H9 (cell line): ENCODE data around the gene ADTRP. TPM values are rescaled to one million over a fixed set of nuclear protein-coding genes. Genes with fewer than 3 reads are reported as not detected.

Source experiments
- DNase-seq: peaks from one replicate; pipeline ENCODE4 v3.0.0-alpha.2; 2017
- H2AFZ ChIP-seq: one replicate; pipeline ENCODE4 v1.6.1; 2013; ENCODE audit warnings: mild to moderate bottlenecking, low read length, control low read depth, moderate library complexity
- H2AK5ac ChIP-seq: 2 replicates; pipeline ENCODE4 v1.6.1; 2013; ENCODE audit warnings: low read length, control low read depth, mixed read lengths; ENCODE audit not compliant: insufficient read length
- H2BK120ac ChIP-seq: one replicate; pipeline ENCODE4 v1.6.1; 2013; ENCODE audit warnings: low read depth, mild to moderate bottlenecking, low read length, control low read depth, inconsistent platforms; ENCODE audit not compliant: poor library complexity, severe bottlenecking
- H2BK12ac ChIP-seq: 2 replicates; pipeline ENCODE4 v1.6.1; 2013; ENCODE audit warnings: low read length, control low read depth, mixed read lengths, low read depth; ENCODE audit not compliant: insufficient read length
- H2BK15ac ChIP-seq: 2 replicates; pipeline ENCODE4 v1.6.1; 2013; ENCODE audit warnings: low read depth, low read length, control low read depth
- H2BK20ac ChIP-seq: one replicate; pipeline ENCODE4 v1.6.1; 2013; ENCODE audit warnings: low read depth, mild to moderate bottlenecking, low read length, control low read depth, inconsistent platforms; ENCODE audit not compliant: poor library complexity, severe bottlenecking
- H2BK5ac ChIP-seq: 2 replicates; pipeline ENCODE4 v1.6.1; 2013; ENCODE audit warnings: low read length, control low read depth, mixed read lengths; ENCODE audit not compliant: insufficient read length
- H3K14ac ChIP-seq: 2 replicates; pipeline ENCODE4 v1.6.1; 2013; ENCODE audit warnings: low read length, control low read depth; ENCODE audit not compliant: insufficient read depth
- H3K18ac ChIP-seq: 2 replicates; pipeline ENCODE4 v1.6.1; 2013; ENCODE audit warnings: low read depth, mild to moderate bottlenecking, mixed read lengths, low read length, control low read depth; ENCODE audit not compliant: insufficient read length
- H3K23ac ChIP-seq: 2 replicates; pipeline ENCODE4 v1.6.1; 2013; ENCODE audit warnings: low read length, control low read depth, mixed read lengths, low read depth; ENCODE audit not compliant: insufficient read length
- H3K23me2 ChIP-seq: 2 replicates; pipeline ENCODE4 v1.6.1; 2013; ENCODE audit warnings: low read depth, mild to moderate bottlenecking, mixed read lengths, low read length, control low read depth; ENCODE audit not compliant: insufficient read length, poor library complexity, severe bottlenecking
- H3K27ac ChIP-seq: 2 replicates; pipeline ENCODE4 v1.5.1; 2013; ENCODE audit warnings: low read length, control low read depth, mixed read lengths, low read depth; ENCODE audit not compliant: insufficient read length
- H3K27me3 ChIP-seq: 2 replicates; pipeline ENCODE4 v1.6.1; 2013; ENCODE audit warnings: low read length, control low read depth, inconsistent platforms; ENCODE audit not compliant: insufficient read depth
- H3K4ac ChIP-seq: 2 replicates; pipeline ENCODE4 v1.6.1; 2013; ENCODE audit warnings: low read depth, mild to moderate bottlenecking, control low read depth, inconsistent platforms, low read length, moderate library complexity
- H3K4me1 ChIP-seq: 2 replicates; pipeline ENCODE4 v1.6.1; 2013; ENCODE audit warnings: low read length, control low read depth, inconsistent platforms; ENCODE audit not compliant: insufficient read depth
- H3K4me2 ChIP-seq: 2 replicates; pipeline ENCODE4 v1.6.1; 2013; ENCODE audit warnings: low read length, control low read depth, mixed read lengths; ENCODE audit not compliant: insufficient read length, insufficient read depth
- H3K56ac ChIP-seq: 2 replicates; pipeline ENCODE4 v1.6.1; 2013; ENCODE audit warnings: low read depth, mild to moderate bottlenecking, mixed read lengths, low read length, control low read depth; ENCODE audit not compliant: insufficient read length
- H3K79me1 ChIP-seq: 2 replicates; pipeline ENCODE4 v1.6.1; 2013; ENCODE audit warnings: low read depth, mild to moderate bottlenecking, moderate library complexity, low read length, control low read depth, inconsistent platforms; ENCODE audit not compliant: insufficient read depth, poor library complexity, severe bottlenecking
- H3K79me2 ChIP-seq: 2 replicates; pipeline ENCODE4 v1.6.1; 2013; ENCODE audit warnings: low read length, control low read depth, inconsistent platforms; ENCODE audit not compliant: insufficient read depth
- H3K9ac ChIP-seq: 2 replicates; pipeline ENCODE4 v1.6.1; 2013; ENCODE audit warnings: low read length, control low read depth, mixed read lengths; ENCODE audit not compliant: insufficient read length; ENCODE audit errors: extremely low read depth
- H3K9me3 ChIP-seq: one replicate; pipeline ENCODE4 v1.6.1; 2013; ENCODE audit warnings: low read depth, low read length, inconsistent platforms; ENCODE audit not compliant: control insufficient read depth
- H3T11ph ChIP-seq: one replicate; pipeline ENCODE4 v1.6.1; 2013; ENCODE audit warnings: mild to moderate bottlenecking, low read length, control low read depth, inconsistent platforms
- H4K20me1 ChIP-seq: one replicate; pipeline ENCODE4 v1.6.1; 2013; ENCODE audit not compliant: control insufficient read depth, insufficient read length, insufficient read depth
- H4K5ac ChIP-seq: 2 replicates; pipeline ENCODE4 v1.6.1; 2013; ENCODE audit warnings: low read depth, mild to moderate bottlenecking, mixed read lengths, low read length, control low read depth; ENCODE audit not compliant: insufficient read length
- H4K8ac ChIP-seq: replicated peaks from 2 replicates; pipeline ENCODE4 v1.6.1; 2013; ENCODE audit warnings: low read length, control low read depth, mixed read lengths, low read depth; ENCODE audit not compliant: insufficient read length
- H4K91ac ChIP-seq: 2 replicates; pipeline ENCODE4 v1.6.1; 2013; ENCODE audit warnings: low read depth, mild to moderate bottlenecking, moderate library complexity, mixed read lengths, low read length, control low read depth; ENCODE audit not compliant: insufficient read length
- H3K27ac Mint-ChIP-seq, 3 experiments: 2 replicates in 2 of 3; 3 replicates in 1 of 3; pipeline ENCODE4 v1.8.0; 2020 to 2021; ENCODE audit warnings: mixed read lengths in 3 of 3, mild to moderate bottlenecking in 1 of 3, moderate library complexity in 1 of 3
- H3K27me3 Mint-ChIP-seq: 2 replicates; pipeline ENCODE4 v1.8.0; 2021; ENCODE audit warnings: low read depth, mild to moderate bottlenecking, moderate library complexity, mixed read lengths
- H3K36me3 Mint-ChIP-seq, 3 experiments: 2 replicates in 2 of 3; 3 replicates in 1 of 3; pipeline ENCODE4 v1.8.0; 2020 to 2021; ENCODE audit warnings: low read depth in 3 of 3, mixed read lengths in 3 of 3; ENCODE audit not compliant: insufficient read depth in 1 of 3
- H3K4me1 Mint-ChIP-seq, 2 experiments: 2 replicates each; pipeline ENCODE4 v1.8.0; 2020; ENCODE audit warnings: mixed read lengths in 2 of 2
- H3K4me3 Mint-ChIP-seq, 2 experiments: 2 replicates in 1 of 2; 3 replicates in 1 of 2; pipeline ENCODE4 v1.8.0; 2020 to 2021; ENCODE audit warnings: mild to moderate bottlenecking in 2 of 2, mixed read lengths in 2 of 2, moderate library complexity in 1 of 2
- H3K9me3 Mint-ChIP-seq, 2 experiments: 2 replicates in 1 of 2; 3 replicates in 1 of 2; pipeline ENCODE4 v1.8.0; 2020; ENCODE audit warnings: mild to moderate bottlenecking in 2 of 2, mixed read lengths in 2 of 2, moderate library complexity in 1 of 2
- CTCF ChIP-seq: fragments of 200-600 bp; sonication (generic); conservative IDR thresholded peaks from 3 replicates; pipeline ENCODE4 v1.8.0; 2021; ENCODE audit warnings: antibody characterized with exemption, mild to moderate bottlenecking
- WGBS: extraction: QIAGEN DNeasy Blood & Tissue Kit; methylation state at CpG from one replicate; pipeline ENCODE4 v1.1.7; 2013; ENCODE audit warnings: missing lambda C conversion rate, low lambda C conversion rate, mixed read lengths; ENCODE audit not compliant: insufficient read length; ENCODE audit errors: extremely low coverage; 5-methylcytosine and 5-hydroxymethylcytosine counted together
- total RNA-seq: library from RNA; stranded (reverse); gene quantifications from 2 replicates; pipeline ENCODE4 v1.2.1, GENCODE V29; 2021

The ADTRP gene
- total RNA-seq, 1 experiment from 2014 or later: not detected

GRCh38 chr6:11822346-11822745, 43.7 kb upstream of the ADTRP start:
- H3K56ac ChIP-seq: no peak overlapping the region

More at GRCh38 chr6:11822346-11822745, 43.7 kb upstream of the ADTRP start:
- H4K20me1 ChIP-seq: no peaks in the 10 kb centered on the region
- H3K27ac ChIP-seq: no peak overlapping the region
- H3K4me3 Mint-ChIP-seq: no peak overlapping the region
- H3K23ac ChIP-seq: no peak overlapping the region
- H3K4me2 ChIP-seq: no peak overlapping the region
- H4K91ac ChIP-seq: no peak overlapping the region
- no peak overlapping the region for H3K27ac Mint-ChIP-seq
- H4K5ac ChIP-seq: no peak overlapping the region
- H2BK20ac ChIP-seq: no peak overlapping the region
- H3K23me2 ChIP-seq: no peaks in the 10 kb centered on the region
- WGBS: no CpG with 5 or more reads among the region's 5 CpGs
- no peaks in the 10 kb centered on the region for H3K4me1 ChIP-seq
- H2AK5ac ChIP-seq: no peak overlapping the region
- H3K36me3 Mint-ChIP-seq: no peaks in the 10 kb centered on the region; a peak in 1 of 7 replicates
- H3K79me2 ChIP-seq: no peaks in the 10 kb centered on the region
- H3K79me1 ChIP-seq: no peaks in the 10 kb centered on the region
- no peaks in the 10 kb centered on the region; the same call in 1 of the 2 replicates for H3K27me3 Mint-ChIP-seq
- no peak overlapping the region for H3K18ac ChIP-seq
- TF ChIP-seq CTCF: no peak
- H2BK12ac ChIP-seq: no peak overlapping the region
- no peak overlapping the region for H3K9ac ChIP-seq
- no peak overlapping the region for H2BK120ac ChIP-seq
- H3K14ac ChIP-seq: no peak overlapping the region
- DNase-seq: no peak
- no peaks in the 10 kb centered on the region for H3K9me3 ChIP-seq
- peaks cover 0 to 4% of the 10 kb centered on the region in 2 experiments; a peak in 2 of 5 replicates for H3K9me3 Mint-ChIP-seq
- H2BK5ac ChIP-seq: no peak overlapping the region
- H3K4me1 Mint-ChIP-seq: peaks cover 2% of the 10 kb centered on the region in 2 experiments; a peak in 3 of 4 replicates
- no peak overlapping the region for H3K4ac ChIP-seq
- H2AFZ ChIP-seq: no peak overlapping the region
- no peak overlapping the region for H4K8ac ChIP-seq
- H3T11ph ChIP-seq: no peak overlapping the region
- no peak overlapping the region for H2BK15ac ChIP-seq
- no peaks in the 10 kb centered on the region for H3K27me3 ChIP-seq
